NCI-H345 treated with DMSO at 0.1 percent for 48 hours (cell line): Measurements from ENCODE around the gene PRSS50.

Experiments
- DNase-seq: peaks from one replicate; lab custom pipeline; 2025; ENCODE audit not compliant: unreplicated experiment; lab: John Stamatoyannopoulos, UW

Gene PRSS50

DNA sequence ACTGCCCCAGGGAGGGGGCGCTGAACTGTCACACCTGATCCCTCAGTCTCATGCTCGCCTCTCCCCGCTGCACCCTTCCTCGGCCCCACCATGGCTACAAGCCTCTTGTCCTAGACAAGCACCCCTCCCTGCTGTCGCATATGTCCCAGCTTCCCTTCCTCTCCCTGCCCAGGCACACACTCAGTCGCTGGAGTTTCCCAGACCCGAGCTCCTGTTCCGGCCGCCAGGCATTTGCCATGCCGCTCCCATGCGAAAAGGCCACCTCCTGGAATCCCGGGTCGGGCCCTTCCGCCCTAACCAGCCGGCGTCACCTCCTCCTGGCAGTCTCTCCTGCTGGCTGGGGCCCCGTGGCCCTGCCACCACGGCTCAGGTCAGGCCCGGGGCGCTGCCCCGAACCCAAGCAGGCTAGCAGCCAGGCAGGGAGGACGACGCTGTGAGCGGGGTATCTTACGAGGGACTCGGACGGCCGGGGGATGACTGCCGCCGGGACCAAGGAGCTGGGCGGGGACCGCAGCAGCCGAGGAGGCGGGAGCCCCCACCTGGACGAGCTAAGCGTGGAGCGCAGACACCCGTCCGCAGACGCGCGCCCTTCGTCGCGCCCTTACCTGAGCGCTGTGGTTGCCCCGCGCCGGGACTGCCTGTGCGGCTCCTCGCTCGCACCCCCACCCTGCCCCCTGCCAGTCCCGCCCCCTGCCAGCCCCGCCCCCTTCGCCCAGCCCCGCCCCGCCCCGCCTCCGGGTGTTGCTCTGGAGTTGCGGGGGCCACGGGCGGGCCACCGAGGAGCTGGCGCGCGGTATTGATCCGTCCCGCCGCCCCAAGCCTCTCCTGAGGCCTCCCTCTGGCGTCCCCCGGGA lies 24.4 kb downstream of the PRSS50 start, which contains the start of gene ALS2CL:
ALS2CL (minus strand) TSS at position 642 of the 854 bp plus-strand sequence. CDS start 4,239 bp downstream, outside the sequence.
- DNase-seq, result no peak

- DNase-seq, result no peak
These were observed 25.1 kb downstream of the PRSS50 start for GRCh38 chr3:46692566-46692990.

GRCh38 chr3:46690798-46691197 lies 26.9 kb downstream of the PRSS50 start:
- no peak for DNase-seq

DNA sequence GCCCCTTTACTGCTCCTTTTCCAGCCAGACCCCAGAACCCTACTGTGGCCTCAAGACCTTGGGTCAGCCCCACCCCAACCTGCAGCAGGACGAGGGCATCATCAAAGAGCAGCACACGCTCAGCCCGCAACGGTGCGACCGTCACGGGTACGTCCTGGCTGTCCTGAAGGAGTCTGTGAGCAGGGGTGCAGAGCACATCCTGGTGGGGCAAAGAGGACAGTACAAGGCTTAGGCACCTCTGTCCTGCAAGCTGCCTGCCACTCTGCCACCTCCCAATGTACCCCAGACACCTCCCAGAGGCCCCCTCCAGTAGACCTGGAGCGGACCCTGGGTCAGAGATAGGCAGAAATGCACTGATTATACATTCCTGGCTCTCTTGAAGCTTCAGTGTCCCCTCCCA lies 32.2 kb downstream of the PRSS50 start:
- DNase-seq, result no peak

- no peak for DNase-seq
These were observed 32.8 kb downstream of the PRSS50 start for GRCh38 chr3:46684891-46685290.

GRCh38 chr3:46682974-46683373 lies 34.7 kb downstream of the PRSS50 start:
- DNase-seq, result no peak

DNA sequence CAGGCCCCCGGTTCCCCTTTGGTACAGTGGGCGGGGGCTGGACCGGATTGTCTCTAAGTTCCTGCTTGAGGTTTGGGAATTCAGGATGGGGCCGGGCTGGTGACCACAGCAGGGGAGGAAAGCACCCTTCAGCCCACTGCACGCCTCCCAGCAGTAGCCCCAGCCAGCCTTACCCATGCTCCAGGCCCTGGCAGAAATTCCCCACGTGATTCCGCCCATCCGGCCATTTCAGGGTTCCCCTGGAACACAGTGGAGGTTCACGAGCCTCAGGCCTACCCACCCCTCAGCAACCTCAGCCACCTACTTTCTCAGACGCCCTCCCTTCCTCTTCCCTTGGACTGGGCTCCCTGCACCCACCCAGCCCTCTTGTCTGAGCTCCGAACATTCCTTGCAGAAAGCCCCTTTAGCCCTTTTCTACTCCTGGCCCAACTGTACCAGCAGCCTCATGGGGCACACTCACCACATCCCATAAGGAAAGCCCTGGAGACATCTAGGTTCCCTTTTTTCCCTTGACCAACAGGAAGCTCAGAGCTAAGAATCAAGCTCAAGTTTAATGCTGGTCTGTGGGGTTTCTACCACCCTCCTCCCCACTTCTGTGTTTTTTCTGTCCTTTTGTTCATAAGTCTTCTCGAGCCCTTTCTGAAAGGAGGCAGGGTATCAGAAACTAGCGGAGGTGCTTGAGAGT lies 35.7 kb downstream of the PRSS50 start:
- DNase-seq, result no peak

DNA sequence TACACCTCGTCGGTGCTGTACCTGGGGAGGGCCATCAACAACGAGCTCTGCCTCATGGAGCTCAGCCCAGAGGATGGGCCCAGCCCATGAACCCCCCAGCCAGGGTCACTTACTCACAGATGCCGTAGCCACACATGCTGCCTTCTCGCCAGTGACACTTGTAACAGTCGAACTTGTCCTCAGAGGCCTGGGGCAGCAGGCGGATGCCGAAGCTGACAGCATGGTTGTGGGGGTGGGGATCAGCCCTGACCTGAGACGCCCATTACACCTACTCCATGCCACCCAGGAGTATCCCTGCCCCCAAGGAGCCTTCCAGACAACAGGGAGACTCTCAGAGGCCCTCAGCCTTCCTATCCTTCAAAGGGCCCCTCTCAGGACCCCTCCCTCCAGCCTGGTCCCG lies 36.3 kb downstream of the PRSS50 start:
- DNase-seq, result no peak

DNA sequence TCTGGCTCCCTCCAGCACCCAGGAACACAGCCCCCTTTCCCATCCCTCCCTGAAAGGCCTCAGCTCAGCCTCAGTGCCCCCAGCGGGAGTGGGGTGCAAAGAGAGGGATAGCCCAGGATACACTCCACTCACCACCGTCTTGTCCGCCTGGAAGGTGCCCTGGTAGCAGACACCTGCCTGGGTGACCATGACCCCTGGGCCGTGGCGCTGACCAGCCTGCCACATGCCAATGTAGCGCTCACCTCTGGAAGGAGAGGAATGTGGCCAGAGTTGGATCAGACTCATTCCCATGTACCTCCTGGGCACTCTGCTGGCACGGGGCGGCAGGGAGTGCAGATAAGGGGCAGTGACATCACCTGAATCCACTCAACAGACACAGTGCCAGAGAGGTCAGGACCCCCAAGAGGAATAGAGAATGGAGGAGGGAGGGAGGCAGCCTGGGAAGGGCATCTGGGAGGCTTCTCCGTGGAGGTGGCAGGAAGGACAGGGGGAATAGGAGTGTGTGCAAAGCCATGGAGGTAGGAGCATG lies 37.3 kb downstream of the PRSS50 start:
- DNase-seq, result no peak

DNA sequence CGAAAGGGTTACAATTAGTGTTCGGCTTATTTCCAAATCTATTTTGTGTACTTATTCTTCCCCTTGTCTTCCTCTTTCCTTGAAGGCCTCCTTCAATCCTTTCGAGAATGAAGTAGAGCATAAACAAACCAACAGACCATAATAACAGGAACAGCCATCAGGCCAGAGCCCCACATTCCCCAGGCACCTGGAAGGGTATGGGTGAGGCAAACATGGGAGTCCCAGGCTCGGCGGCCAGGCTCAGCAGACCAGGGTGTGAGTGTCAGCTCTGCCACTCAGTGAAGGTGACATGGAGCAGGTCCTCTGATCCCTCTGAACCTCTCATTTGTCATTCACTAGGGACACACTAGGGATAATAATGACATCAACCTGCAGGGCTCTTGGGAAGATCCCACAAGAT lies 38.0 kb downstream of the PRSS50 start:
- no peak for DNase-seq

GRCh38 chr3:46678280-46678679 lies 39.4 kb downstream of the PRSS50 start:
- DNase-seq, result no peak

- DNase-seq, result no peak
These were observed 40.3 kb downstream of the PRSS50 start for GRCh38 chr3:46677411-46677726.

DNA sequence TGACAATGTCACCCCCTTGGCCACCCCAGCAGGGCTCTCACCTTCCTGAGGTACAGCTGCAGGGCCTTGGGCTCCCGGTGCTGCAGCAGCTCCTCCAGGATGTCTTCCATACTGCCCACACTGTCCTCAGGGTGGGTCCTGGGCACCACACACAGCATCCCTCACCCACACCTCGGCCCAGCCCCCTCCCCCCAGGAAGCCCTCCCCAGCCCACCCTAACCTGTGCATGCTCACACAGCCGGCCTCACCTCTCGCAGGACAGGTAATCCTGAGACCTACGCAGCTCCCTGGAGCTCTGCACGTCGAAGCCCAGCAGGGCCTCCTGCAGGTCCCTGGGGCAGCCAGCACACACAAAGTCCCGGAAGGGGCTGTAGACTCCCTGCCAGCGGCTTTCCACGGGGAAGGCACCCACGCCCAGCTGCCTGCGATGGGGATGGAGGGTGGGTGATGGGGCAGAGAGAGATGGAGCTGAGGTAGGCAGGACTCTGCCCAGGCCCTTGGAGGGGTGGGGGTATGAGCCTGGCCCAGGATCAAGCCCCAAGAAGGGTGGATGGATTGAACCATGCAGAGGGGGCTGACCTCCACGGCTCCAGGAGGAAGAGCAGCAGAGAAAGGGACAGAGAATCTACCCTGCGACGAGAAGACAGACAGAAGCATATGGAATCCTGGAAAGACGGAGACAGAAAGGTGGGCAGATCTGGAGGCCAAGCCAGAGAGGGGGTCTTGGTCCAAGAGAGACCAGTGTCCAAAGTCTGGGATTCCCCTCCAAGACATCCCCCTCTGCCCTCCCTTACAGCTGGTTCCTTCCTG lies 40.9 kb downstream of the PRSS50 start:
- DNase-seq, result no peak

DNA sequence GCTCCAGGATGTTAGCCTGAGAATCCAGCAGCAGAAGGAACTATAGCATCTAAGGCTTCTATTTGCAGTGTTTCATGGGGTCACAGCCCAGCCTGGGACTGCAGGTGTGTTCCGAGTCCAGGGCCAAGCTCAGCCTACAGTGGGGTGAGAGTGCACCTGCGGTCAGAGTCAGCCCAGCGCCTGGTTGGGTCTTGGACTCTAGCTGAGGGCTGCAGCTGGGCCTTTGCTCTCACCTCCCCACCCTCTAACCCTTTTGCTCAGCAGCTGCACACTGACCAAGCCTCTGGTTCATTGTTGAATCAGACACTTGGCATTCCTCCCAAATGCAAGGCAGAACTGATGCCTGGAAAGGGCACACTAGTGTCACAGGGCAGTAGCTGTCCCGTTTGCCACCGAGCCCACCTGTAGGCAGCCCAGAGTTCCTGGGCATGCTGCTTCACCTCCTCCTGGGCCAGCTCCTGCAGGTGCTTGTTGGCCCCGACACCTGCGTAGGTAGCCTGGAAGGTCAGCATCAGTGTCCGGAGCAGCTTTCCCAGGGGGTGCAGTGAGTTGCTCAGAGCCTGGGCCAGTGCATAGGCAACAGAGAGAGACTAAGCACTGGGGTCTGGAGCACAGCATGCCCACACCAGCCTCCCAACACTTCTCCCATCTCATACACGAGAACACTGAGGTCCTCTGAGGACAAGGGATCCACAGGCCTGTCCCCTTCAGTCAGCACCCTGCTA lies 41.7 kb downstream of the PRSS50 start:
- no peak for DNase-seq

GRCh38 chr3:46675426-46675825 lies 42.2 kb downstream of the PRSS50 start:
- no peak for DNase-seq

DNA sequence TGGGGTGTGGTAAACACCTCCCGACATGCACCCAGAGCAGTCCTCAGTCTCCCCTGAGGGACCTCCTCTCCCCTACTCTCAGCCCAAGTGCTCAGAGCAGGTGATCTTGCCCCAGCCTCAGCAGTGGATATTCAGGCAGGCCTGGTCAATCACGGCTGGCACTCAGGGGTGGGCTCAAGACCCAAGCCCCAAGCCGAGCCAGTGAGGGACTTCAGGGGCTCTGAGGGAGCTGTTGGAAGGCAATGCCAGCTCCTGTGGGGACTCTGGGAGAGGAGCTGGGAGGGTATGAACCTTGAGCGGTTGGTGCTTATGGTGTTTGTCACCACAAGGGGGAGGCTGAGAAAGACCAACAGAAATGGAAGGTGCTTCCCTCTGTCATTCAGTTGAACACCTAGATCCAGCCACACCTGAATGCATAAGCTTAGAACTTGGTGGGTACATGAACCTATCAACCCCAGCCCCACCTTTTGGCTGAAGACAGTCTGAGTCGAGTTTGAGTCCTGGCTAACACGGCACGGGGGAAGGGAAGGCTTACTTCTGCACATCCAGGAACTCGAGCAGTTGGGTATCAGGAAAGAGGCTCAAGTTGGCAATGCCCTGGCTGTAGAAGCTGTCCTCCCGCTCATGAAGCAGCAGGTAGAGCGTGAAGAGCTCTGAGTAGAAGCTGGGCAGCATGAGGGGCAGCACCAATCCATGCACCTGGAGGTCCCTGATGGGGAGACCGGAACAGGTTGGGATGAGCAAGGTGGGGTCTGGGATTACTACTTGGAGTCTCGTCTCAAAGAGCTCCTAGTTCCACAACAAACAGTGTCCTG lies 43.4 kb downstream of the PRSS50 start:
- DNase-seq, result no peak

- no peak for DNase-seq
These were observed 44.3 kb downstream of the PRSS50 start for GRCh38 chr3:46673151-46674030.

GRCh38 chr3:46672349-46672695 lies 45.3 kb downstream of the PRSS50 start:
- DNase-seq, result no peak
